Activated CD8-positive, alpha-beta memory T cell treated with anti-CD3 and anti-CD28 coated beads, Interleukin-2, amount 50 U/mL, for 1 hour (primary cell): ENCODE measurements around the gene ASNSD1.
"Not testable (repeated sequence)": the region's sequence is repeated elsewhere in the genome, so short reads cannot be mapped to it uniquely, and the experiment has no call there.

ENCODE experiments used
- DNase-seq: peaks from one replicate; pipeline ENCODE4 v3.0.0-alpha.2; 2020; ENCODE audit errors: extremely low read depth

ASNSD1 gene

GRCh38 chr2:189687796-189688195 is 26.5 kb downstream of the ASNSD1 start:
- not testable (repeated sequence) for DNase-seq

GRCh38 chr2:189696223-189696622 is 35.0 kb downstream of the ASNSD1 start:
- no peak for DNase-seq

GRCh38 chr2:189698020-189698887 is 37.0 kb downstream of the ASNSD1 start:
- peak; percentile 21 for DNase-seq

- DNase-seq = no peak
Observed at GRCh38 chr2:189700681-189701080, 39.4 kb downstream of the ASNSD1 start.

GRCh38 chr2:189702071-189702470 is 40.8 kb downstream of the ASNSD1 start:
- no peak for DNase-seq

GRCh38 chr2:189709501-189710221 is 48.4 kb downstream of the ASNSD1 start:
- DNase-seq = no peak

- DNase-seq = not testable (repeated sequence)
Observed at GRCh38 chr2:189717593-189717992, 56.3 kb downstream of the ASNSD1 start.

GRCh38 chr2:189719571-189719970 is 58.3 kb downstream of the ASNSD1 start:
- no peak for DNase-seq
